Islet of Langerhans (tissue), 1 donor: ENCODE measurements around the gene TNK1.
"Not testable (repeated sequence)": the region's sequence is repeated elsewhere in the genome, so short reads cannot be mapped to it uniquely, and the experiment has no call there.

ENCODE experiments used
- FAIRE-seq: peaks from one replicate; lab custom pipeline; 2011; peaks lifted over from hg19 to GRCh38; lab: Jason Lieb, UNC

The TNK1 gene

DNA sequence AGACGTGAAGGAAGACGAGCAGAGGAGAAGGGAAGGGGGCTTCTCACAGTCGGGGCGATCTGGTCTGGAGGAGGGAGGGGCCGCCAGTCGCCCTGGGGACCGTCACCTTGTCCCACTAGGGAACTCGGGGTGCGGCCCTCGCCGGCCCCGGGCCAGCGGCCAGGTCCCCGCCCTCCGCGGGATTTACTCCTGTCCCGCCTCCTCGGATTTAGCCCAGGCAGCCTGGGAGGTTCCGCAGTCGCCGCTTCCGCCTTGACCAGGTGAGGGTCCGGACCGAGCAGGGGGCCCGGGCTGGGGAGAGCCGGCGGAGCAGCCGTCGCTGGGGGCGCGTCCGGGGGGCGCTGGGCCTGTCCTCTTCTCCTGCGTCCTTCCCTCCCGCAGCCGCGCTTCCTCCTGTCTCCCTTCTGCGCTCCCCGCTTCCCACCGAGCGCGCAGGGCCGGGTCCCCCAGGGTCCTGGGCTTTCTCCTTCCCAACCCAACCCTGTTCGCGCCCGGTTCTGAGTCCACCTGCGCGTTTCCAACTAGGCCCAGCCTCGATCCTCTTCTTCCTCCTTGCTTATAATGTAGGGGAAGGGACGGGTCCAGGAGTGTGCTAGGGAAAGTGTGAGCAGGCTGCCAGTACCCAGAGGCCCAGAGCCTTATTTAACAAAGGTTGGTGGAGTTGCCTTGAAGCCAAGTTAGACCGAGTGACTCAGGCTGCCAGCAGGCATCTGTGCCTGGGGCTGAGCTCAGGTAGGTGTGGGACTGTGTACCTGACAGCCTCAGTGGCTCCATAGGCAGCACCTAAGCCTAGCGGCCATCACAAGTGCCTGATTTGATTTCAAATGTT lies at the start of gene TNK1:
TNK1 (plus strand) TSS at position 235 of the 829 bp plus-strand sequence. CDS start 1,838 bp downstream, outside the sequence.
- FAIRE-seq, result no peak

DNA sequence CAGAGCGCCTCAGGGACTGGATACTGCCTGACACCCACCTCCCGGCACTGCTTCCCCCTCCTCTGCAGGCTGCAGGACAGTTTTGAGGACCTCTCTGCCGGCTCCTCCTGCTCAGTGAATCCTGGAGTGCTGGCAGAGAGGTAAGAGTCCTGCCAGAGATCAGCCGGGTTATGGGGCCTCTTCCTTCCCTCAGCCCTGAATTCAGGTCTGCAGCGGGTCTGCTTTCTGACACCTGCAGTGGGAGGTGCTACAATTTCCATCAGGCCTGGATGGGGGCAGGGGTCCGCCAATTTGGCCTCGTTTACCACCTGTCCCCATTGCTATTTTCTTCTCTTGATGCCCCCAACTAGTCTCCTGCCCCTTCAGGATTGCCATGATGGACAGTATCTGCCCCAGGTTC lies 48.8 kb upstream of the TNK1 start:
- FAIRE-seq, result no peak

DNA sequence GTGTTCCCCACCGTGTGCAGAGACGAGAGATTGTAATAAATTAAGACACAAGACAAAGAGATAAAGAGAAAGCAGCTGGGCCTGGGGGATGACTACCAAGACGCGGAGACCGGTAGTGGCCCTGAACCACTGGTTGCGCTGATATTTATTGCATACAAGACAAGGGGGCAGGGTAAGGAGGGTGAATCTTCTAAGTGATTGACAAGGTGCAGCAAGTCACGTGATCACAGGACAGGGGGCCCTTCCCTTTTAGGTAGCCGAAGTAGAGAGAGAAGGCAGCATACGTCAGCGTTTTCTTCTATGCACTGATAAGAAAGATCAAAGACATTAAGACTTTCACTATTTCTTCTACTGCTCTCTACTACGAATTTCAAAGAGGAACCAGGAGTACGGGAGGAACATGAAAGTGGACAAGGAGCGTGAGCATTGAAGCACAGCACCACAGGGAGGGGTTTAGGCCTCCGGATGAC lies 48.3 kb upstream of the TNK1 start:
- not testable (repeated sequence) for FAIRE-seq

DNA sequence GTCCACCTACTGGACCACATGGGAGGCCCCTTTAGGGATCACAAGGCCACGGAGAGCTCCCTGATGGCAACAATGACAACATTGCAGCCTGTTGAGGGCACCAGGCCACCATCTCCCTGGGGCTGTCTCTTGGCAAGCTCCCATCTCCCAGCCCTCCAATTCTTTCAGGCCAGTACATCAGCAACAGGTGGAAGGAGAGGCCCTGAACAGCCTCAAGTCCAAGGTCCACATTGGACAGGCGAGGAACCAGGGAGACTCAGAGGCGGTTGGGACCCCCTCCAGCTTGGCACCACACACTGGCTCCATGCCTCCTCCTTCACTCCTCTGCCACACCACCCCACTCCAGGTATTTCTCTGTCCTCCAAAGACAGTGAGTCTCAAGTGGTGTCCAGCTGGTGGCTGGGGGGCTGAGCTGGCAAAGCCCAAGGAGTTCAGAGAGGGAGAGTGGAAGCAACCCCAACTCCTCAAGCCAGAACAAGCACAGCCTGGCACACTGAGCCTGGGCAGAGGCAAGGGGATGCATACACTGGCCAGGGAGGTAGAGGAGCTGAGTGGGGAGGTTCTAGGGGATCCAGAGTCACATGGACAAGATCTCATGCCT lies 45.9 kb upstream of the TNK1 start:
- FAIRE-seq, result no peak

- not testable (repeated sequence) for FAIRE-seq
These were observed 45.1 kb upstream of the TNK1 start for GRCh38 chr17:7335765-7336164.

GRCh38 chr17:7336240-7337175 lies 44.4 kb upstream of the TNK1 start, which contains the start of gene ACAP1:
TSS of gene ACAP1 (plus strand) at chr17:7336529. CDS start at chr17:7336735, 206 bp downstream.
- no peak for FAIRE-seq

- not testable (repeated sequence) for FAIRE-seq
These were observed 43.3 kb upstream of the TNK1 start for GRCh38 chr17:7337600-7337999.

GRCh38 chr17:7340179-7340578 lies 40.7 kb upstream of the TNK1 start:
- no peak for FAIRE-seq

GRCh38 chr17:7341842-7342241 lies 39.0 kb upstream of the TNK1 start:
- no peak for FAIRE-seq

- FAIRE-seq, result no peak
These were observed 37.6 kb upstream of the TNK1 start for GRCh38 chr17:7343250-7343649.

GRCh38 chr17:7346761-7347614 lies 33.9 kb upstream of the TNK1 start:
- FAIRE-seq, result no peak

DNA sequence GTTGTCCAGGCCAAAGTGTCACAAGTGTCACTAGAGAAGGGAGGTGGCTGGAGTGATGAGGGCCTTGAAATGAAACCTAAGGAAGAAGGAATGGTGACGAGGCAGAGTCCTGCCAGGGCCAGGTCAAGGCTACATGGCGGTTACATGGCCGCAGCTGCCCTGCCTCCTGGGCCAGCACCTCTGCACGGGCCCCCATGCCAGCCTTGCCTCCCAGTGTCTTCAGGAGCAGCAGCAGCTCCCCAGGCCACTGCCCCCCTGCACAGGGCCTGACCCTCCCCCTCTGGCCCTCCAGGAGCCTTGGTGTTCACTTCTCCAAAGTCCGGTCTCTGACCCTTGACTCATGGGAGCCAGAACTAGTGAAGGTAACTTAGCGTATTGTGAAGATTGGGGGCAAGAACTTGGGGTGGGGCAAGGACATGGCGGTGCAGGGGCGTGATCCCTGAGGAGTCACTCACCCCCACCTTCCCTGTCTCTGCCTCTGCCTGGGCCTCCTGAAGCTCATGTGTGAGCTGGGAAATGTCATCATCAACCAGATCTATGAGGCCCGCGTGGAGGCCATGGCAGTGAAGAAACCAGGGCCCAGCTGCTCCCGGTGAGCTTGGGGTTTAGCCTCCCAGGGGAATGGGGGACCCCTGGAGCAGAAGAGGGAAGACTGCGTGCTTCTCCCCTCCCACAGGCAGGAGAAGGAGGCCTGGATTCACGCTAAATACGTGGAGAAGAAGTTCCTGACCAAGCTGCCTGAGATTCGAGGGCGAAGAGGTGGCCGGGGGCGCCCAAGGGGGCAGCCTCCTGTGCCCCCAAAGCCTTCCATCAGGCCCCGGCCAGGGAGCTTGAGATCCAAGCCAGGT lies 33.0 kb upstream of the TNK1 start:
- no peak for FAIRE-seq

DNA sequence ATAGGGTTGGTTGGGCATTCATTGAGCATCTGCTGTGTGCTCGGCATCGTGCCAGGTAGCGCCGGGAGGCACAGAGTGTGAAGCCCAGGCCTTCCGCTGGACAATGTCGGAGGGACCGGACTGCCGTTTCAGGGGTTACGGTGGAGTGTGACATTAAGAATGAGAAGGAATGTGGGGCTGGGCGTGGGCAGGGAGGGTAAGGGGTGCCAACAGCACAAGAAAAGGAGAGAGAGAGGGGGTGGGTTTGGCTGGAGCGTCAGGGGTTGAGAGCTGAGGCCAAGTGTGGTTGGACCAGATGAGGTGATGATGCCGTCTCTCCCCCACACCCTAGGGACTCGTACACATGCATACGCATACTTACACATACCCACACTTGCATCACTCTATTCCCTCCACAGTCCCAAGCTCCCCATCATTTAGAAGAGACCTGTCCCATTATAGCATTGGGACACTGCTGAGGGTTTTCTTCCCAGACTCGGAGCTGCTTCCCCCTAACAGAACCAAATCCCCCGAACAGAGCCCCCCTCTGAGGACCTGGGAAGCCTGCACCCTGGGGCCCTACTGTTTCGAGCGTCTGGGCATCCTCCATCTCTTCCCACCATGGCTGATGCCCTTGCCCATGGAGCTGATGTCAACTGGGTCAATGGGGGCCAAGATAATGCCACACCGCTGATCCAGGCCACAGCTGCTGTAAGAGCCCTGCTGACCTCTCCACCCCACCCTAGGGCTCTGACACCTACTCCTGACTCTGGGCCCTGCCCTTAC lies 32.2 kb upstream of the TNK1 start:
- no peak for FAIRE-seq

DNA sequence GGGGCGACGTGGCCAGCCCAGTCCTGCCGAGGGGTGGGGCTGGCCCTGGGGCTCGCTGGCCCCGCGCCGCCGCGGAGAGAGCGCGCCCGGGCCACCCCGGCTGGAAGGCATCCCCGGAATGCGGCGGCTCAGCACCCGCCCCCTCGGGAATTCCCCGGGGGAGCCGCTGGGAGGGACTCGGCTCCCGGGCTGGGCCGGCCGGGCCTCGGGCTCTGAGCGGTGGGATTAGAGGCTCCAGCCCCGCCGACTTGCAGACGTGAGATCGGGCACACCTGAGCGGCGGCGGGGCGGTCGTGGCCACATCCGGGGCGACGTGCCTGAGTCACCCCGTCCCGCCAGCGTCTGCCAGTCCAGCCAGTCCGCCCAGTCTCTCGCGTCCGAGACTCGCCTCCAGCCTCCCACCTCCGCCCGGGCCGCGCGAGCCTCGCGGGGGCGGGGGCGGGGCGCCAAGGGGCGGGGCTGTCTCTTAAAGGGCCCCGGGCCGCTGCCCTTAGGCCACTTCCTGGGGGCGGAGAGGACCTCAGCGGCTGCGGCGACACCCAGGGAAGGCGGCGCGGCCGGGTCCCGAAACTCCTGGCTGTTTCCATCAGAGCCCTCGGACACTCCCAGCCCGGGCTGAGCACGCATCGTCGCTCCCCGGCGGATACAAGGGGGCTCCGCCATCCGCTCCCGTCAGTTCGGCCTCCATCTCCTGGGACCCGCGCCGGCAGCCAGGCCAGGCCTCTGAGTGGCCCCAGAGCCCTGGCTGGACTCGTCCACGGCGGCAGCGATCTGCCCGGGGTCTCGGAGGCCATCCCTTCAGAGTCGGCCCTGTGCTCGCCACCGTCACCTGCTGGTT lies 29.0 kb upstream of the TNK1 start, which contains the start of gene KCTD11:
KCTD11 (plus strand) TSS at position 498 of the 838 bp plus-strand sequence.
- no peak for FAIRE-seq

DNA sequence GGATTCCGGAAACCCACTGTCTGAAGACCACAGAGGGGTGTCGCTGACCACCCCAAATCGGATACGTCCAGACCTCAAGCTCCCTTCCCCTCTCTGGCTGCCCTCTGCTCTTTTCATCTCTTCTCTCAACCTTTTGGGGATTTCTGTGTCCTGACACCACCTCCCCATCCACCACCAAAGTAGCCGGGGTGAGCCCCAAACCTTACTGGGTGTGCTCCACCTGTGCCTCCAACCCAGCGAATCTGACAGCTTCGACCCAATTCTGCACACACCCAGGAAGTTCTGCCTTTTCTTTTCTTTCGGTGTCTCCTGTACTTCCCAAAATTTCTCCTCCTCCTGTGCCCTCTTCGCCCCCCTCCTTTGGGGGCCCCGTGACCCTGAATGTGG lies 28.4 kb upstream of the TNK1 start:
- FAIRE-seq, result no peak

DNA sequence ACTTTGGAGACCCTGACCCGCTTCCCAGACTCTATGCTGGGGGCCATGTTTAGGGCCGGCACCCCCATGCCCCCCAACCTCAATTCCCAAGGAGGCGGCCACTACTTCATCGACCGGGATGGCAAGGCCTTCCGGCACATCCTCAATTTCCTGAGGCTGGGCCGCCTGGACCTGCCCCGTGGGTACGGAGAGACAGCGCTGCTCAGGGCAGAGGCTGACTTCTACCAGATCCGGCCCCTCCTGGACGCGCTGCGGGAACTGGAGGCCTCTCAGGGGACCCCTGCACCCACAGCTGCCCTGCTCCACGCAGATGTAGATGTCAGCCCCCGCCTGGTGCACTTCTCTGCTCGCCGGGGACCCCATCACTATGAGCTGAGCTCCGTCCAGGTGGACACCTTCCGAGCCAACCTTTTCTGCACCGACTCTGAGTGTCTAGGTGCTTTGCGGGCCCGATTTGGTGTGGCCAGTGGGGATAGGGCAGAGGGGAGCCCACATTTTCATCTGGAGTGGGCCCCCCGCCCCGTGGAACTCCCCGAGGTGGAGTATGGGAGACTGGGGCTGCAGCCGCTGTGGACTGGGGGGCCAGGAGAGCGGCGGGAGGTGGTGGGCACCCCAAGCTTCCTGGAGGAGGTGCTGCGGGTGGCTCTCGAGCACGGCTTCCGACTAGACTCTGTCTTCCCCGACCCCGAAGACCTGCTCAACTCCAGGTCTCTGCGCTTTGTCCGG lies 27.8 kb upstream of the TNK1 start:
- no peak for FAIRE-seq

GRCh38 chr17:7354262-7354843 lies 26.5 kb upstream of the TNK1 start:
- FAIRE-seq, result no peak

GRCh38 chr17:7355053-7355452 lies 25.8 kb upstream of the TNK1 start, which contains the start of gene TMEM95:
TSS of gene TMEM95 (plus strand) at chr17:7355156. CDS start at chr17:7355205, 49 bp downstream.
- FAIRE-seq, result no peak
